Measurements from ENCODE around the gene ETF1. TPM values are rescaled to one million over a fixed set of nuclear protein-coding genes. Genes with fewer than 3 reads are reported as not detected.

Gene ETF1
- total RNA-seq, result 100 to 1,000 TPM; 246 to 247 TPM

DNA sequence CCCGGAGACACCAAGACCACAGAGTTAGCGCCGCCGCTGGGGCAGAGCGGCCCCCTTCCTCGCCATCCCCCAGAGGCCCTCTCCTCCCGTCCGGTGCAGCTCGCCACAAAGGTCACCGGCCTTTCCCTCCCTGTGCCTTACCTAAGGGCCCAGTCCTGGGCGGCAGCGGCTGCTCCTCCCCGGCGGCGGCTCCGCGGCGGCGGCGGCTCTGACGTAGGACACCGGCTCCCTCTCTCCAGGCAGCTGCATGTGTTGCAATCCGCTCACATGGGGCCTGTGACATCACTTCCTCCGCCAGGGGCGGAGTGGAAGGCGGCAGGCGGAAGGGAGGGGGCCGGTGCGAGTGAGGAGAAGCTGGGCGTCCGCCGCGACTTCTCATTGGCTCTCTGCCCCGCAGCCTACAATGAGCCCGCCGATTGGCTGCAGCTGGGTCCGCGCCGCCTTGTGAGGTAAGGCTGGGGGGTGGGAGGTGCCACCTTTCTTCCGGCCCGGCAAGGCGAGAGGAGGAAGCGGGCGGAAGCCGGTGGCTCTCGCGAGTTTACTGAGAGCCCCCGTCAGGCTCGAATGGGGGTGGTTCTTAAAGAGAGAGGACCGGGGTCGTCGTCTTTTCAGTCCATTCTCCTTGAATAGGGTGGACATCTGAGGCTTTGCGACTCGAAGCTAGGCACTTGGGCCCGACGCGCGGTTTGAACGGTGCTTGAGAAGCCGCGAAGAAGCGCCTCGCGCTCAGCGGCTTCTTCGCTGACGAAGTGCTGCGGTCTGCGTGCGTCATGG, at the start of gene ETF1:
ETF1 (minus strand) TSS at position 281 of the 774 bp plus-strand sequence. CDS start 318 bp downstream, outside the sequence.
- ChIA-PET CTCF (interaction anchor here (0.6 to 2.0 kb wide), 8 partner anchors 10 to 191 kb away, joined by 3 to 7 read pairs (median 4); partner anchors contain the start of genes HSPA9 and KDM3B), POLR2A (interaction anchor here (0.5 to 4.0 kb wide), 14 partner anchors 9 to 799 kb away, joined by 3 to 27 read pairs (median 6); partner anchors contain the start of genes CDC25C, EGR1, FAM53C and HSPA9)

GRCh38 chr5:138588013-138588788, 45.2 kb upstream of the ETF1 start:
- CTCF ChIA-PET, result interaction anchor here (0.6 kb wide), 1 partner anchor 41 kb away, joined by 4 read pairs; no protein-coding TSS in a partner anchor
- POLR2A ChIA-PET, result no interaction called here

DNA sequence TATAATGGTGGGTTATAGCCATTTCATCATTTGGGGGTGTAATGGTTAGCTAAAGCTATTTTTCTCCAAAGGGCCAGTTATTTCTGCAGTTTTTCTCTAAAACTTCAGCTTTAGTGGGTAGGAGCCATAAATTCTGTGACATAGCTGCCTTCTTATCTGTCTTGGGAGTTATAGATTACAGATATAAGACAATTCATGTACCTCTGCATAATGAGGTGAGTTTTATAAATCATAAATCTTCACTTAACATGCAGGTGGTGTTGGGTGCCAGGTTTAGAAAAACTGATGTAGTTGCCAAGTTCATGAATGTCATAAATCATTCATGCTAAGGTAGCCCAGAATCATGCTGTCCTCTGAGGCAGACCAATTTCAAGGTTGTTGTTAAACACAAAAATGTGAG, 42.1 kb upstream of the ETF1 start:
- ChIA-PET POLR2A (no interaction called here), CTCF (no interaction called here)

DNA sequence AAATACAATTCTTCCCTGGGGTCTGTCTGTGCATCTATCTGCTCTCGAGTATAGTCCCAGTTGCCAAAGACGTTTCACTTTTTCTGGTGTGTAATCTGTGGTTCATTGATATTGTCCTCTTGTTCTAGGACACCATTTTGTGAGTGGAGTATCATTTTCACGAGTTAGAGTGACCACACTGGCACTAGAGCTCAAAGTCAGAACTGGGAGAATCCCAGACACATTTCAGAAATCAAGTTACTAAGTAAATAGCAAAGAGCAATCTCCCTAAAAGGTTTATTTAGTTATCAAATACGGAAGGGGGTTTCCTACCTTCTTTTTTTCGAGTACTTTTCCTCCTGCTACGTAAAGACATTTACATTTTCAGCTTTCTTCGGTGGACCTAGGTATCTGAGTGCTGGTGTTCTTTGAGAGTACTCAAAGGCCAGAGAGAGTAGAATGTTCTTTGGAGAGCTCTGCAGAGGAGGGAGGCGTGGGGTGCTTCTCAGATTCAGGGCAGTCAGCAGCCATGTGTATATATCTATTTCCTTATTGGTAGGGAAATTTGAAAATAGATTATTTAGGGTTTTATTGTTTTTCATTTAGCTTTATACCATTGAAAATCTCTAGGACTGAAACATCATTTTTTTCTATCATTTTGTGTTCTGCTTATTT, 41.1 kb upstream of the ETF1 start:
- ChIA-PET CTCF (no interaction called here), POLR2A (no interaction called here)

DNA sequence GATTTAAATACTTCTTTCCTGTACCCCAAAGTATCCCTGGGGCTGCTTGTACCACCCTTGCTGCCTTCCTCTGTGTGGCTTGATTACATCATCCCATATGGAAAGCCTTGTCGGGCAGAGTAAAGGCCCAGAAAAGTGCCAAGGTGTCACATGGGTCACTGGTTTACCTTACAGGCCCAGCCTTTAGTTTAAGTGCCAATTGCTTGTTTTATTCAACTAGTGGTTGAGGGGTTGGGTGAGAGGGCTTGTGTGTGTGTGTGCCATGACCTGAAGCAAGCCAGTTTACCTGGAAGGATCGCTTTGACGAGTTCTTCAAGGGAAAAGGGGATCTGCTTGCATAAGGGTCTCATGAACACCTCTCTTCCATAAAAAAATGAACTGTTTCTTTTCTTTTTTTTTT, 39.9 kb upstream of the ETF1 start:
- ChIA-PET CTCF (interaction anchor here (0.6 kb wide), 1 partner anchor 17 kb away, joined by 3 read pairs; no protein-coding TSS in a partner anchor), POLR2A (no interaction called here)

- ChIA-PET POLR2A (no interaction called here), CTCF (no interaction called here)
These were observed 37.7 kb upstream of the ETF1 start for GRCh38 chr5:138580777-138581176.

GRCh38 chr5:138580001-138580400, 37.0 kb upstream of the ETF1 start:
- CTCF ChIA-PET, result interaction anchor here (0.8 to 1.7 kb wide), 7 partner anchors 14 to 683 kb away, joined by 3 to 6 read pairs (median 4); no protein-coding TSS in a partner anchor
- POLR2A ChIA-PET, result no interaction called here

- POLR2A ChIA-PET, result no interaction called here
These were observed 36.5 kb upstream of the ETF1 start for GRCh38 chr5:138579517-138579863.

GRCh38 chr5:138577452-138577851, 34.4 kb upstream of the ETF1 start:
- CTCF ChIA-PET, result no interaction called here
- POLR2A ChIA-PET, result interaction anchor here (0.7 kb wide), 2 partner anchors 34 to 64 kb away, joined by 6 to 8 read pairs; partner anchors contain the start of gene ETF1

More at GRCh38 chr5:138579517-138579863, 36.5 kb upstream of the ETF1 start:
- CTCF ChIA-PET, result interaction anchor here (0.6 to 1.7 kb wide), 13 partner anchors 13 to 887 kb away, joined by 3 to 6 read pairs (median 3); no protein-coding TSS in a partner anchor

DNA sequence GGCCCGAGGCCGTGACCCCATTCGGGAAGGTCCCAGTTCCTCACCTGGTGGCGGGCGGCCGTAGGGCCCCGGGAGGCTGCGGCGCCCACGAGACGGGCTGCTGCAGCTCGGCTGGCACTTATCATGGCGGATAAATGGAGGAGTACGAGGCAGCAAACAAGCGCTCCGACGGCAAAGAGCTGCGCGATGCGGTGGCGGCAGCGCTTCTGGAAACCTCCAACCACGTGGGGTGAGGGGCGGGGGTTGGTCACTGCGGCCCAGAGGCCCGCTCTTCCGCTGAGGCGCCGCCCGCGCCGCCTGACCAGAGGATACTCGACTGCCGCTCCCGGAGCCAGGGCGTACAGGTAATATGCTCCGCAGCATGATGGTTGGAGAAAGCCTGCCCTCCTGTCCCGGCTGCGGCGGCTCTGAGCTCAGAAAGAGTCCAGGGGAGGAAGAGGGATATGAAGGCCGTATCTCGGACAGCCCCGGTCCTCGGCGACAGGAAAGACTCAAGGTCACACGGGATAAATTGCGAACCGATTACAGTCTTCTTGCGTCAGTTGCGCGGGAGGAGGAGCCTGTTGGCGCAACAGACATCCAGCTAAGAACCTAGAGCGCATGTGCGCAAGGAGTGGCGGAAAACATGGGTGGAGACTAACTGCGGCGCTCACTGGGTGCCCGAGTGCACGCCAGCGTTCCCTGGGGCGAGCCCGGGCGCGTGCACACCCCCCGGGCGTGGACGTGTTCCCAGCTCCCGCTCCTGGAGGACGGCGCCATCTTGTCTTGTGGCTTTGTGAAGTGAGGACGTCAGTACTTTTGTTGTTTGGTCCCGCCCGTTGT, 32.4 kb upstream of the ETF1 start, which contains the start of gene HSPA9:
HSPA9 (minus strand) TSS at position 208 of the 822 bp plus-strand sequence; CDS start at position 125, 83 bp downstream.
- ChIA-PET CTCF (interaction anchor here (0.8 to 1.8 kb wide), 5 partner anchors 9 to 110 kb away, joined by 3 to 6 read pairs (median 4); partner anchors contain the start of genes EGR1 and ETF1), POLR2A (interaction anchor here (0.5 to 2.9 kb wide), 7 partner anchors 9 to 1002 kb away, joined by 3 to 27 read pairs (median 5); partner anchors contain the start of genes ETF1 and SIL1)

GRCh38 chr5:138574744-138575193, 31.7 kb upstream of the ETF1 start:
- CTCF ChIA-PET, result interaction anchor here (1.0 to 1.8 kb wide), 3 partner anchors 9 to 31 kb away, joined by 3 to 6 read pairs (median 5); partner anchors contain the start of gene ETF1

GRCh38 chr5:138573949-138574670, 31.1 kb upstream of the ETF1 start:
- ChIA-PET POLR2A (interaction anchor here (1.2 to 2.9 kb wide), 3 partner anchors 8 to 108 kb away, joined by 11 to 27 read pairs (median 14); partner anchors contain the start of gene ETF1), CTCF (interaction anchor here (0.6 to 1.3 kb wide), 2 partner anchors 8 to 768 kb away, joined by 3 to 5 read pairs; no protein-coding TSS in a partner anchor)

More at GRCh38 chr5:138574744-138575193, 31.7 kb upstream of the ETF1 start:
- POLR2A ChIA-PET, result interaction anchor here (1.4 to 2.9 kb wide), 3 partner anchors 9 to 624 kb away, joined by 7 to 27 read pairs (median 14); partner anchors contain the start of genes ETF1 and SIL1

GRCh38 chr5:138573223-138573622, 30.2 kb upstream of the ETF1 start:
- ChIA-PET POLR2A (interaction anchor here (1.2 kb wide), 1 partner anchor 107 kb away, joined by 11 read pairs; no protein-coding TSS in a partner anchor), CTCF (interaction anchor here (0.6 kb wide), 1 partner anchor 769 kb away, joined by 3 read pairs; no protein-coding TSS in a partner anchor)

DNA sequence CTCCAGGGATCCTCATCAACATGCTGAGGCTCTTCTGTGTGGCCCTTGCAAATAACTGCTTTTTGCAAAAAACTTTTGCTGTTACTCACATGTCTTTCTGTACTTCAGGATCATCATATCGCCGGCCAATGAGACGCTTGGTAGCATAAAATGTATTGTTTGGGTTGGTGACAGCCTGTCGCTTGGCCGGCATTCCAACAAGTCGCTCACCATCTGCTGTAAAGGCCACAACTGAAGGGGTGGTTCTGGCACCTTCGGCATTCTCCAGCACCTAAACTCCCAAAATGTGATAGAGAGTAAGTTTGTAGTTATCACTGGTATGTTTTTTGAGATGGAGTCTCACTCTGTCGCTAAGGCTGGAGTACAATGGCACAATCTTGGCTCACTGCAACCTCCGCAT, 27.8 kb upstream of the ETF1 start:
- POLR2A ChIA-PET, result no interaction called here
- CTCF ChIA-PET, result interaction anchor here (0.6 to 1.1 kb wide), 2 partner anchors 31 to 43 kb away, joined by 3 read pairs; no protein-coding TSS in a partner anchor

DNA sequence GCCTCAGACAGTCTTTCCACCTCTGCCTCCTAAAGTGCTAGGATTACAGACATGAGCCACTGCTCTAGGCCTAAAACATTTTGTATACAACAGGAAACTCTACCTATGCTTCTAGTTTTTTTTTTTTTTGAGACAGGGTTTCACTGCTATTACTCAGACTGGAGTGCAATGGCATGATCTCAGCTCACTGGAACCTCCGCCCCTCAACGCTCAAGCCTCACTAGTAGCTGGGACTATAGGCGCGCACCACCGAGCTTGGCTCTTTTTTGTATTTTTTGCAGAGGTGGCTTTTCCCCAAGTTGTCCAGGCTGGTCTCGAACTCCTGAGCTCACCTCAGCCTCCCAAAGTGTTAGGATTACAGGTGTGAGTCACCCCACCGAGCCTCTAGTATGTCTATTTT, 26.7 kb upstream of the ETF1 start:
- POLR2A ChIA-PET, result no interaction called here
- CTCF ChIA-PET, result interaction anchor here (0.8 kb wide), 1 partner anchor 27 kb away, joined by 3 read pairs; the partner anchor contains the start of gene ETF1

DNA sequence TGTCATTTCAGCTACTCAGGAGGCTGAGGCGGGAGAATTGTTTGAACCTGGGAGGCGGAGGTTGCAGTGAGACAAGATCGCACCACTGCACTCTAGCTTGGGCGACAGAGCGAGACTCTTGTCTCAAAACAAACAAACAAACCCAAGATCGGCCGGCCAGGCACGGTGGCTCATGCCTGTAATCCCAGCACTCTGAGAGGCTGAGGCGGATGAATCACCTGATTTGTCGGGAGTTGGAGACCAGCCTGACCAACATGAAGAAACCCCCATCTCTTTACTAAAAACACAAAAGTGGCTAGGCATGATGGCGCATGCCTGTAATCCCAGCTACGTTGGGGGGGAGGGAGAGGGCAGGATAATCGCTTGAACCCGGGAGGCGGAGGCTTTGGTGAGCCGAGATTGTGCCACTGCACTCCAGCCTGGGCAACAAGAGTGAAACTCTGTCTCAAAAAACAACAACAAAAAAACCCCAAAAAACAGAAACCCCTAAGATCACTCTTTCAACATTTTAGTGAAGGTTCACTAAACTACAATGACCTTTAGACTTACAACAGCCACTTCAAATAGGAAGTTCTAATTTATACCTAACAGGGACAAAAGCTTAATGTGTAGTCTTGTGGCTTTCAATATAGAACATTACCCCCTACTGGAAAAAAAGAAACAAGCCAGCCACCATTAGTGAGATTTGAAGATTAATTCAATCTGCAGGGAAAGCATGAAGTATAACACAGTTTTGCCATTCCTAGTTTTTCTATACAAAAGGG, 25.2 kb upstream of the ETF1 start:
- CTCF ChIA-PET, result no interaction called here
- POLR2A ChIA-PET, result interaction anchor here (0.5 kb wide), 1 partner anchor 125 kb away, joined by 3 read pairs; no protein-coding TSS in a partner anchor

All from activated CD8-positive, alpha-beta memory T cell treated with anti-CD3 and anti-CD28 coated beads for 36 hours (primary cell).